ENCODE results near the gene PDE6G.

The PDE6G gene

GRCh38 chr17:81656118-81656743 is at the start of gene PDE6G:
Gene PDE6G, minus strand, starts transcription at chr17:81656542. Its CDS starts 3,237 bp downstream, at chr17:81653305.
- Mint-ChIP-seq H3K4me3 (no peak within 1 kb of the TSS), H3K36me3 (peaks cover 6% of the 10 kb centered on the region), H3K4me1 (peaks cover 12% of the 10 kb centered on the region), H3K27ac (no peak within 1 kb of the TSS), H3K9me3 (no peaks in the 10 kb centered on the region)
- DNase-seq (ENCODE audit: low spot score in 2 of 2) (no peak), ATAC-seq (no peak)

- peaks cover 53% of the 10 kb centered on the region for H3K4me1 Mint-ChIP-seq
- H3K36me3 Mint-ChIP-seq = peaks cover 78% of the 10 kb centered on the region
- H3K4me3 Mint-ChIP-seq = no peak overlapping the region
- ATAC-seq (no peak), DNase-seq (ENCODE audit: low spot score in 2 of 2) (no peak)
- no peaks in the 10 kb centered on the region for H3K9me3 Mint-ChIP-seq
- H3K27ac Mint-ChIP-seq = peak overlapping the region; percentile 23
These were observed 49.3 kb upstream of the PDE6G start for GRCh38 chr17:81705518-81706231.

GRCh38 chr17:81703747-81704654 is 47.7 kb upstream of the PDE6G start:
- ATAC-seq = no peak
- Mint-ChIP-seq H3K4me1 (peaks cover 48% of the 10 kb centered on the region), H3K9me3 (no peaks in the 10 kb centered on the region), H3K4me3 (peak overlapping the region; percentile 94), H3K27ac (peak overlapping the region; percentile 99), H3K36me3 (peaks cover 89% of the 10 kb centered on the region)
- no peak for DNase-seq (ENCODE audit: low spot score in 2 of 2)

DNA sequence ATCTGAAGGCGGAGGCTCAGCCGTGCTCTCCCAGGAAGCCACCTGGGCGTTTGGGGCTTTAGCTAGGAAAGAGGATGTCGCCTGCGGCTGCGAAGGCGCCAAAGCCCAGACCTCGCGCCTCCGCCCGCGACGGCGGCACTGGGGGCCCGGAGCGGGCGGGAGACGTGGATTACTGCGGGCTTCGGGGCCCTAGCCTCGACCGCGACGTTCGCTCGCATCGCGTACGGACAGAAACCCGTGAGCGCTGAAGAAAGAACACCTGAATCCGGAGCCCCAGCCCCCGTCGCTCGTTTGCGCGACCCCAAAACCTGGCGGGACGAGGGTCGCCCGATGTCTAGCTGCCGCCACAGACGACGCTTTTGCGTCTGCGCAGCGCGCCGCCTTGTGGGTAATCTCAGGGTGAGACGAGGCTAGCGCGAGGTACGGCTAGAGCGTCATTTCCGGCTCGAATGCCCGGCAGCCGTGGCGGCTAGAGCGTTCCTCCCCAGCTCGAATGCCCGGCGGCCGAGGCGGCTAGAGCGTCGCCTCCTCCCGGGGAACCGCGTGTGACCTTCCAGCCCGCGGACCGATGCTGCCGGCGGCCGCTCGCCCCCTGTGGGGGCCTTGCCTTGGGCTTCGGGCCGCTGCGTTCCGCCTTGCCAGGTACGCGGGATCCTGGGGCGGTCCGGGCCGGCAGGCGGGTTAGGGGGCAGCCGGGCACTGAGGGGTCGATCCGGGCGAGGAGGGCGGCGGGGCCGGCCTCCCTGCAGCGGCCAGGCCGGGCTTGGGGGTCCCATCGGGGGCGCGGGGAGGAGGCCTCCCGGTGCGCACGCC is 46.8 kb upstream of the PDE6G start, which contains the start of gene MRPL12:
TSS of gene MRPL12 (plus strand) at position 434 of the 813 bp plus-strand sequence. CDS start at position 569, 135 bp downstream.
- peak within 1 kb of the TSS; percentile 94 for H3K4me3 Mint-ChIP-seq
- H3K9me3 Mint-ChIP-seq = no peaks in the 10 kb centered on the region
- peaks cover 97% of the 10 kb centered on the region for H3K36me3 Mint-ChIP-seq

DNA sequence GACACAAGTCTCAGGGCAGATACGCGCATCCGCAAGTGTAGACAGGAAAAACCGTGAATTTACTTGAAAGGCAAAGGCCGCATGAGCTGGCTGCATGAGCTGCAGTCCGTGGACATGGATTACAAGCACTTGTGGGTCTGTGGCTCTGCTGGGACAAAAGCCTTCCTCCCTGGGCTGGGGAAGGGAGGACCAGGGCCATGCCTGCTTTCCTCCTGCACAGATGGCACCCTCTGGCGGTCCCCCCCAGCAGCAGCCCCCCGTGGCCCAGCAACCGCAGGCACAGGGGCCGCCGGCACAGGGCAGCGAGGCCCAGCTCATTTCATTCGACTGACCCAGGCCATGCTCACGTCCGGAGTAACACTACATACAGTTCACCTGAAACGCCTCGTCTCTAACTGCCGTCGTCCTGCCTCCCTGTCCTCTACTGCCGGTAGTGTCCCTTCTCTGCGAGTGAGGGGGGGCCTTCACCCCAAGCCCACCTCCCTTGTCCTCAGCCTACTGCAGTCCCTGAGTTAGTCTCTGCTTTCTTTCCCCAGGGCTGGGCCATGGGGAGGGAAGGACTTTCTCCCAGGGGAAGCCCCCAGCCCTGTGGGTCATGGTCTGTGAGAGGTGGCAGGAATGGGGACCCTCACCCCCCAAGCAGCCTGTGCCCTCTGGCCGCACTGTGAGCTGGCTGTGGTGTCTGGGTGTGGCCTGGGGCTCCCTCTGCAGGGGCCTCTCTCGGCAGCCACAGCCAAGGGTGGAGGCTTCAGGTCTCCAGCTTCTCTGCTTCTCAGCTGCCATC is 45.1 kb upstream of the PDE6G start:
- ATAC-seq = peak; percentile 24
- Mint-ChIP-seq H3K27ac (peak overlapping the region; percentile 99), H3K36me3 (peaks cover 99% of the 10 kb centered on the region), H3K4me1 (peaks cover 51% of the 10 kb centered on the region), H3K9me3 (no peaks in the 10 kb centered on the region), H3K4me3 (peak overlapping the region; percentile 94)
- no peak for DNase-seq (ENCODE audit: low spot score in 2 of 2)

More for the DNA sequence above, 46.8 kb upstream of the PDE6G start, which contains the start of gene MRPL12:
- peak; percentile 91 for ATAC-seq
- Mint-ChIP-seq H3K27ac (peak within 1 kb of the TSS; percentile 99), H3K4me1 (peaks cover 48% of the 10 kb centered on the region)
- peak; percentile 84 to 95 for DNase-seq (ENCODE audit: low spot score in 2 of 2)

DNA sequence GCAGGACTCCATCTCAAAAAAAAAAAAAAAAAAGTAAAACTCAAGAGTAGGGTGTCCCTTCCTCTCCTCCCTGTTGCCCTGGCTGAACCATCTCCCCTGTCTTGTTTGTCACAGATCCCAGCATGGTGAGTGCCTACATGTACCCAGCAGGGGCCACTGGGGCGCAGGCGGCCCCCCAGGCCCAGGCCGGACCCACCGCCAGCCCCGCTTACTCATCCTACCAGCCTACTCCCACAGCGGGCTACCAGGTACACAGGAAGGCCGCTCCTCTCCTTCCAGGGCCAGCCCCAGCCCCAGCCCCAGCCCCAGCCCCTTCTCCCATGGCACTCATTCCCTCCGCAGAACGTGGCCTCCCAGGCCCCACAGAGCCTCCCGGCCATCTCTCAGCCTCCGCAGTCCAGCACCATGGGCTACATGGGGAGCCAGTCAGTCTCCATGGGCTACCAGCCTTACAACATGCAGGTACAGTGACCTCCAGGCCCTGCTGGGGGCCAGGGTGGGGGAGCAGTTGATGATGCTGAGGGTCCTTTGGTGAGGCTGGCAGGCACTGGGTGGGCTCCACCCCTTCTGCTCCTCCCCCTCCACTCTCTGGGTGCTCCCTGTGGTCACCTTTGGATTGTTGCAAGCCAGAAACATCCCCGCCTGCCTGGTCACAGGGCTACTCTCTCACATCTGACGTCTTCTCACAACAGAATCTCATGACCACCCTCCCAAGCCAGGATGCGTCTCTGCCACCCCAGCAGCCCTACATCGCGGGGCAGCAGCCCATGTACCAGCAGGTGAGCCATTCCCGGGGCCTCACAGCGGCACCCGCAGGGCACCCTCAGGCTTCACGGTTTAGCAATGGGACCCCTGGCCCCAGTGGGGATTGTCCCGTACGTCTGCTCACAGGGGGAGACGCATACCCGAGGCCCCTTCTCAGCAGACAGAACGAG is 44.3 kb upstream of the PDE6G start:
- Mint-ChIP-seq H3K36me3 (peaks cover 99% of the 10 kb centered on the region), H3K4me3 (peak overlapping the region; percentile 94), H3K4me1 (peaks cover 43% of the 10 kb centered on the region), H3K27ac (peak overlapping the region; percentile 73), H3K9me3 (no peaks in the 10 kb centered on the region)
- no peak for ATAC-seq
- DNase-seq (ENCODE audit: low spot score in 2 of 2) = no peak

DNA sequence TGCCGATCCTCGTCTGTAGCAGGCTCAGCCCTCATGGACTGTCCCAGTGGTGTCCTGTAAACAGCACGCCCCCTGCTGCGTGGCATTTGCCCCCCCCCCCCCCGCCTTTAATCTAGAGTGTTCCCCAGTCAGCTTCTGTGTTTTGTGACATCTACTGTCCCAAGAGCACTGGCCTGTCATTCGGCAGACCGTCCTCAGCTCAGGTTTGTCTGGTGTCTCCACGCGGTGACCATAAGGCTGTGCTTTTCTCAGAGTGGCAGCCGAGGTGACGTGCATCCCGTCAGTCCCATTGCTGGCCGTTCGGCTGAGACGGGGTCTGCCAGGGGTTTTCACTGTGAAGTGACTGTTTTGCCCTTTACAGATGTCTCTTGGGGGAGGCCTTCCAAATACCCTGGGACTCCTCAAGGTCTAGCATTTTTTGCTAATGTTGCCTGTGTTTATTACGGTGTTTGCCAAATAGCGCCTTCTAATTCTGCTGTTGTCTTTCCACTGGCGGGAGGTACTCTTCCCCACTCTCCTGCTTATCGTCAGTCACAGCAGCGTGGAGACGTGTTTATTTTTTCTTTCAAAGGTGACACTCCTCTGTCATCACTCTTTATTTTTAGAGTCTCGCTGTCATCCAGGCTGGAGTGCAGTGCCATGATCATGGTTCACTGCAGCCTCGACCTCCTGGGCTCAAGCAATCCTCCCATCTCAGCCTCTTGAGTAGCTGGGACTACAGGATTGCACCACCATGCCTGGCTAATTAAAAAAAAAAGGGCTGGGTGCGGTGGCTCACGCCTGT is 41.1 kb upstream of the PDE6G start:
- Mint-ChIP-seq H3K27ac (no peak overlapping the region), H3K9me3 (no peaks in the 10 kb centered on the region), H3K4me1 (peaks cover 26% of the 10 kb centered on the region), H3K4me3 (no peak overlapping the region), H3K36me3 (peaks cover 100% of the 10 kb centered on the region)
- ATAC-seq = no peak
- no peak for DNase-seq (ENCODE audit: low spot score in 2 of 2)

GRCh38 chr17:81696218-81696941 is 40.0 kb upstream of the PDE6G start:
- Mint-ChIP-seq H3K4me3 (no peak overlapping the region), H3K36me3 (peaks cover 100% of the 10 kb centered on the region), H3K9me3 (no peaks in the 10 kb centered on the region), H3K27ac (no peak overlapping the region), H3K4me1 (peaks cover 15% of the 10 kb centered on the region)
- ATAC-seq (no peak), DNase-seq (ENCODE audit: low spot score in 2 of 2) (no peak)

DNA sequence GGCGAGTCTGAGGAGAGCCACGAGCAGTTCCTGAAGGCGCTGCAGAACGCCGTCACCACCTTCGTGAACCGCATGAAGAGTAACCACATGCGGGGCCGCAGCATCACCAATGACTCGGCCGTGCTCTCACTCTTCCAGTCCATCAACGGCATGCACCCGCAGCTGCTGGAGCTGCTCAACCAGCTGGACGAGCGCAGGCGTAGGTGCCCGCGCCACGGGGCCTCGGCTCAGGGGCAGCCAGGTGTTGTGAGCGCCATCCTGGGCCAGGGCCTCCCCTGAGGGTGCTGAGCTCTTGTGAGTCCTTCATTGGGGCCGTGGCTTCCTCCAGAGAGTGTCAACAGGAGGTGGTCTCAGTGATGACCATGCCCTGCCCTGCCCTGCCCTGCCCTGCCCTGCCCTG is 39.5 kb upstream of the PDE6G start:
- ATAC-seq (no peak), DNase-seq (ENCODE audit: low spot score in 2 of 2) (no peak)
- peaks cover 100% of the 10 kb centered on the region for H3K36me3 Mint-ChIP-seq
- no peak overlapping the region for H3K4me3 Mint-ChIP-seq
- H3K4me1 Mint-ChIP-seq = peaks cover 10% of the 10 kb centered on the region
- H3K9me3 Mint-ChIP-seq = no peaks in the 10 kb centered on the region
- H3K27ac Mint-ChIP-seq = no peak overlapping the region

DNA sequence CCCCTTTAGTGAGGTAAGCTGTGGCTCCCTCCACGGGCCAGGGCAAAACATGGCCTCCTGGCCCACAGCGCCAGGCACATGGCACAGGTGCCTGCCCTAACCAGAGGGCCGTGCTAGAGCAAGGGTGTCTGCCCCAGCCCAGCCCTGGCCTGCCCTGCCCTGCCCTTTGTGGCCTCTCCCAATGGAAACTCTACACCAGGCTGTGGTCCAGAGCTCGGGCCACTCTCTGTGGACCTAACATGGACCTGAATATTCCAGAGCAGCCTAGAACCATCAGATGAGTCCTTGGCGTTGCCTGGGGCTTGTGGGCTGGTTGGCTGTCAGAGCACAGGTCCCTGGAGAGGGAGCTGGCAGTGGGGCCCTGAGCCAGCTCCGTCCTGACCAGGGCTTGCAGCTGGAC is 38.9 kb upstream of the PDE6G start:
- peaks cover 99% of the 10 kb centered on the region for H3K36me3 Mint-ChIP-seq

GRCh38 chr17:81694810-81695209 is 38.5 kb upstream of the PDE6G start:
- ATAC-seq (no peak), DNase-seq (ENCODE audit: low spot score in 2 of 2) (no peak)
- Mint-ChIP-seq H3K36me3 (peaks cover 99% of the 10 kb centered on the region), H3K9me3 (no peaks in the 10 kb centered on the region), H3K4me1 (peaks cover 11% of the 10 kb centered on the region), H3K4me3 (no peak overlapping the region), H3K27ac (no peak overlapping the region)

More for the DNA sequence above, 38.9 kb upstream of the PDE6G start:
- no peak for DNase-seq (ENCODE audit: low spot score in 2 of 2)
- H3K27ac Mint-ChIP-seq = no peak overlapping the region
- no peak overlapping the region for H3K4me3 Mint-ChIP-seq
- H3K9me3 Mint-ChIP-seq = no peaks in the 10 kb centered on the region
- peaks cover 6% of the 10 kb centered on the region for H3K4me1 Mint-ChIP-seq
- ATAC-seq = no peak
